NB4 (cell line): ENCODE measurements around the gene SLC26A4.

Source experiments
- MYC ChIP-seq: IDR thresholded peaks from 2 replicates; pipeline ENCODE4 v1.6.1; 2011; ENCODE audit warnings: low read depth, low read length
- POLR2A ChIP-seq: IDR thresholded peaks from 2 replicates; pipeline ENCODE4 v1.6.1; 2011; ENCODE audit warnings: mild to moderate bottlenecking; ENCODE audit not compliant: insufficient read length; ENCODE audit errors: extremely low read depth
- TF ChIP-seq, protein P1 (sequence below): IDR thresholded peaks from one replicate; pipeline ENCODE4 v1.5.1; 2012; ENCODE audit warnings: low read depth, low read length
- TF ChIP-seq, protein P2 (sequence below): IDR thresholded peaks from 2 replicates; pipeline ENCODE4 v1.6.1; 2011; ENCODE audit warnings: low read depth, low read length

DNA sequence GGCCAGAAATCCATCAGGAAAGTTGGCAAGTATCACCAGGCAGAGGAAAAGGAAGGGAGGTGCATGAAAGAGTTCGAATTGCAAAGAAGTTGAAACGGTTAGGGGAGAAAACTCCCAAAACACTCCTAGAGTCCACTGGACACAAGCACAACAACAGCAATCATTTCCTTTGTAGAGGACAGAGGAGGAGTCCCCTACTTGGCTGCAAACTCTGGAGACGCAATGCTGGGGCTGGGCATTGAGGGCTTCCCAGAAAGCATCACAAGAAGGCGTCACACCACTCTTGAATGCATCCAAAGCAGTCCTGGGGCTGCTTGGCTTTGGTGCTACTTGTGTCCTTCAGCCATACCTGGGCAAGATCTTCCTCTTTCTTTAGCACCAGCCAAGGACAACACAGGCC, 18.1 kb upstream of the SLC26A4 start:
- TF ChIP-seq, protein P1, sequence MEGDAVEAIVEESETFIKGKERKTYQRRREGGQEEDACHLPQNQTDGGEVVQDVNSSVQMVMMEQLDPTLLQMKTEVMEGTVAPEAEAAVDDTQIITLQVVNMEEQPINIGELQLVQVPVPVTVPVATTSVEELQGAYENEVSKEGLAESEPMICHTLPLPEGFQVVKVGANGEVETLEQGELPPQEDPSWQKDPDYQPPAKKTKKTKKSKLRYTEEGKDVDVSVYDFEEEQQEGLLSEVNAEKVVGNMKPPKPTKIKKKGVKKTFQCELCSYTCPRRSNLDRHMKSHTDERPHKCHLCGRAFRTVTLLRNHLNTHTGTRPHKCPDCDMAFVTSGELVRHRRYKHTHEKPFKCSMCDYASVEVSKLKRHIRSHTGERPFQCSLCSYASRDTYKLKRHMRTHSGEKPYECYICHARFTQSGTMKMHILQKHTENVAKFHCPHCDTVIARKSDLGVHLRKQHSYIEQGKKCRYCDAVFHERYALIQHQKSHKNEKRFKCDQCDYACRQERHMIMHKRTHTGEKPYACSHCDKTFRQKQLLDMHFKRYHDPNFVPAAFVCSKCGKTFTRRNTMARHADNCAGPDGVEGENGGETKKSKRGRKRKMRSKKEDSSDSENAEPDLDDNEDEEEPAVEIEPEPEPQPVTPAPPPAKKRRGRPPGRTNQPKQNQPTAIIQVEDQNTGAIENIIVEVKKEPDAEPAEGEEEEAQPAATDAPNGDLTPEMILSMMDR = no peak
- no peak for TF ChIP-seq POLR2A
- TF ChIP-seq, protein P2, sequence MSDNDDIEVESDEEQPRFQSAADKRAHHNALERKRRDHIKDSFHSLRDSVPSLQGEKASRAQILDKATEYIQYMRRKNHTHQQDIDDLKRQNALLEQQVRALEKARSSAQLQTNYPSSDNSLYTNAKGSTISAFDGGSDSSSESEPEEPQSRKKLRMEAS = no peak
- TF ChIP-seq MYC = no peak
